ENCODE results near the gene PIGH.
"Not testable (repeated sequence)": the region's sequence is repeated elsewhere in the genome, so short reads cannot be mapped to it uniquely, and the experiment has no call there.

The PIGH gene

GRCh38 chr14:67607646-67608045 is 7.6 kb upstream of the PIGH start:
- DNase-seq, result no peak

- DNase-seq, result no peak
These were observed 3.0 kb upstream of the PIGH start for GRCh38 chr14:67602995-67603545.

GRCh38 chr14:67602076-67602475 is 2.0 kb upstream of the PIGH start:
- no peak for DNase-seq

- not testable (repeated sequence) for DNase-seq
These were observed 500 bp upstream of the PIGH start for GRCh38 chr14:67600562-67600974.

GRCh38 chr14:67595392-67595791 is 4.7 kb downstream of the PIGH start:
- DNase-seq, result no peak

GRCh38 chr14:67593650-67594049 is 6.4 kb downstream of the PIGH start:
- DNase-seq, result not testable (repeated sequence)

GRCh38 chr14:67589204-67589770 is 10.8 kb downstream of the PIGH start:
- DNase-seq, result no peak

GRCh38 chr14:67586369-67586768 is 13.7 kb downstream of the PIGH start:
- no peak for DNase-seq

GRCh38 chr14:67584978-67585377 is 15.1 kb downstream of the PIGH start:
- no peak for DNase-seq

GRCh38 chr14:67583711-67584644 is 16.1 kb downstream of the PIGH start:
- DNase-seq, result no peak

GRCh38 chr14:67582061-67582460 is 18.0 kb downstream of the PIGH start:
- no peak for DNase-seq

- DNase-seq, result no peak
These were observed 18.4 kb downstream of the PIGH start for GRCh38 chr14:67581643-67582042.

GRCh38 chr14:67580336-67581171 is 19.5 kb downstream of the PIGH start:
- no peak for DNase-seq

GRCh38 chr14:67579636-67580035 is 20.4 kb downstream of the PIGH start:
- no peak for DNase-seq

- no peak for DNase-seq
These were observed 21.0 kb downstream of the PIGH start for GRCh38 chr14:67579040-67579439.

- DNase-seq, result no peak
These were observed 21.9 kb downstream of the PIGH start for GRCh38 chr14:67577909-67578749.

- DNase-seq, result no peak
These were observed 22.8 kb downstream of the PIGH start for GRCh38 chr14:67577181-67577808.

- DNase-seq, result no peak
These were observed 23.7 kb downstream of the PIGH start for GRCh38 chr14:67576216-67576955.

- no peak for DNase-seq
These were observed 24.4 kb downstream of the PIGH start for GRCh38 chr14:67575684-67576083.

GRCh38 chr14:67574806-67575205 is 25.3 kb downstream of the PIGH start:
- DNase-seq, result no peak

- no peak for DNase-seq
These were observed 25.9 kb downstream of the PIGH start for GRCh38 chr14:67574156-67574555.
